Measurements from ENCODE around the gene UNC50.

GRCh38 chr2:98568161-98568956 is 40.0 kb upstream of the UNC50 start:
- TF ChIP-seq CTCF (IDR thresholded peaks at IDR 0.05) (no peak), POLR2A (IDR thresholded peaks at IDR 0.05) (no peak), EP300 (IDR thresholded peaks at IDR 0.05; ENCODE audit: low read depth) (no peak)

Data from transverse colon (tissue), 3 donors.